Mucosa of stomach (tissue), 1 donor: ENCODE results near the gene POMP.
"Not testable (repeated sequence)": the region's sequence is repeated elsewhere in the genome, so short reads cannot be mapped to it uniquely, and the experiment has no call there.

ENCODE experiments used
- H3K27me3 ChIP-seq: one replicate; pipeline ENCODE4 v1.7.0; 2013; ENCODE audit warnings: mild to moderate bottlenecking, low read length; ENCODE audit not compliant: control insufficient read depth, insufficient read depth
- H3K36me3 ChIP-seq: one replicate; pipeline ENCODE4 v1.7.0; 2013; ENCODE audit warnings: low read length; ENCODE audit not compliant: control insufficient read depth, insufficient read depth
- H3K4me1 ChIP-seq: one replicate; pipeline ENCODE4 v1.7.0; 2013; ENCODE audit warnings: mild to moderate bottlenecking, low read length; ENCODE audit not compliant: control insufficient read depth, insufficient read depth
- H3K4me3 ChIP-seq: one replicate; pipeline ENCODE4 v1.7.0; 2013; ENCODE audit warnings: low read length
- H3K9ac ChIP-seq: one replicate; pipeline ENCODE4 v1.7.0; 2013; ENCODE audit warnings: mild to moderate bottlenecking, low read length, moderate library complexity
- H3K9me3 ChIP-seq: one replicate; pipeline ENCODE4 v1.7.0; 2013; ENCODE audit warnings: mild to moderate bottlenecking, low read length, moderate library complexity; ENCODE audit not compliant: control insufficient read depth
- donor health status: Pancreatic carcinoma.

The POMP gene

DNA sequence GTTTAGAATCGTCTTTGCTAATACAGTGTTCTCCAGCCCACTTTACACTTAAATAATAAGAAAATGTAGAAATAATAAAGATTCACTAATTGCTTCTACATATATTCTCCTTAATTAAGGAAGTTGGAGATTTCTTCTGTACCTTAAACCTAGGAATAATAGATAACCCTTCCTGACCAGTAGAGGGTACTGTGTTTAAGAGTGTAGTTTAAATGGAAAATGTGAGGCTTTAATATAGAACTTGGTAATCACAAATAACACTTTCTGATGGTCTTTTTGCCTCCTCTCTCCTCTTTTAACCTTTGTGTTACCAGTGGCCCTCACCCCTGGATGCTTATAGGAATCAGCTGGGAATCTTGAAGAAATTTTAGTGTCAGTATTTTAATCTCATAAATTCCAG lies 20.7 kb downstream of the POMP start:
- no peaks in the 10 kb centered on the region for H3K36me3 ChIP-seq

DNA sequence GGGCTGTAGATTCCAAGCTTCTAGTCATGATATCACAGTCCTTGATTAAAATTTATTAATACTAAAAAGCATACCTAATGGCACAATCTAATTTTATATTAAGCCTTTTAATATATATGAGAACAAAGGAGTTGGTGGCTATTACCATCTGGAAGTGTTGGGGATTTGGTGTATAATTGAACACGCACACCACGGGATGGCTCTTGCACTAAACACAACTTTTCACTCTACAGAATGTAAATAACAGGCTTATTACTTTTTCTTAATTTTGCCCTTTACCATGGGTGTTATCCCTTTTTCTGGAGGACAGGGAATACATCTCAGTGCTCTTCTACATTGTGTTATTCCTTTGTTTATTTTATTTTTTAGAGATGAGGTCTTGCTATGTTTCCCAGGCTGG lies 21.6 kb downstream of the POMP start:
- no peaks in the 10 kb centered on the region for H3K36me3 ChIP-seq

More for the DNA sequence above, 20.7 kb downstream of the POMP start:
- Histone ChIP-seq H3K4me1 (no peaks in the 10 kb centered on the region), H3K4me3 (no peak overlapping the region), H3K9me3 (no peaks in the 10 kb centered on the region), H3K9ac (no peak overlapping the region), H3K27me3 (no peaks in the 10 kb centered on the region)

DNA sequence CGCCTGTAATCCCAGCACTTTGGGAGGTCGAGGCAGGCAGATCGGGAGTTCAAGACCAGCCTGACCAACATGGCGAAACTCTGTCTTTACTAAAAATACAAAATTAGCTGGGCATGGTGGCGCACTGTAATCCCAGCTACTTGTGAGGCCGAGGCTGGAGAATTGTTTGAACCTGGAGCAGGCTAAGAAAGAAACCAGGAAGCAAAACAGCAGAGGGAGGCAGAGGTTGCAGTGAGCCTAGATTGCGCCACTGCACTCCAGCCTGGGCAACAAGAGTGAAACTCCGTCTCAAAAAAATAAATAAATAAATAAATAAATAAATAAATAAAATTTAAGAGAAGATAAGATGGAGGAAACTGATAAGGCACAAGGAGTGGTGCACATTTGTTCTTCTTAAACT lies 24.2 kb downstream of the POMP start:
- not testable (repeated sequence) for H3K27me3 ChIP-seq, H3K4me3 ChIP-seq, H3K9ac ChIP-seq, H3K36me3 ChIP-seq, H3K4me1 ChIP-seq, H3K9me3 ChIP-seq

More for the DNA sequence above, 21.6 kb downstream of the POMP start:
- Histone ChIP-seq H3K9me3 (no peaks in the 10 kb centered on the region), H3K4me3 (no peak overlapping the region), H3K27me3 (no peaks in the 10 kb centered on the region), H3K4me1 (no peaks in the 10 kb centered on the region), H3K9ac (no peak overlapping the region)

DNA sequence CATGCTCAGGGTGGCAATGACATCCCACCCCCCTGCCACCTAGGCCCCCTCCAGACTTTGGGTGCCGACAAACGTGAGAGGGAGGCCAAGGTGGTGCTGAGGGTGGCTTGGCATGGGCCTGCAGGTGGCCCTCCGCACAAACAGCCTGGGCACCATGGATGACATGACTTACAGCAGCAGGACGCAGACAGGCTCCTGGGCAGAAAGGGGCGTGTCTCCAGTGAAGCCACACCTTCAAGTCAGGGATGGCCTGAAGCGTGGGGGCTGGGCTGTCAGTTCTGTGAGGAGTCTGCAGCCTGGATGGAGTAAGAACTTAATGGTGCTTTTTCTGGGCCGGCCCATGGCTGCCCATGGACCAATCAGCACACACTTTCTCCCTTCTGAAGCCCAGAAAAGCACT lies 25.3 kb downstream of the POMP start:
- no peaks in the 10 kb centered on the region for H3K9me3 ChIP-seq
- H3K36me3 ChIP-seq, result no peaks in the 10 kb centered on the region
- H3K9ac ChIP-seq, result no peak overlapping the region
- H3K27me3 ChIP-seq, result no peaks in the 10 kb centered on the region
- no peak overlapping the region for H3K4me3 ChIP-seq
- H3K4me1 ChIP-seq, result no peaks in the 10 kb centered on the region

DNA sequence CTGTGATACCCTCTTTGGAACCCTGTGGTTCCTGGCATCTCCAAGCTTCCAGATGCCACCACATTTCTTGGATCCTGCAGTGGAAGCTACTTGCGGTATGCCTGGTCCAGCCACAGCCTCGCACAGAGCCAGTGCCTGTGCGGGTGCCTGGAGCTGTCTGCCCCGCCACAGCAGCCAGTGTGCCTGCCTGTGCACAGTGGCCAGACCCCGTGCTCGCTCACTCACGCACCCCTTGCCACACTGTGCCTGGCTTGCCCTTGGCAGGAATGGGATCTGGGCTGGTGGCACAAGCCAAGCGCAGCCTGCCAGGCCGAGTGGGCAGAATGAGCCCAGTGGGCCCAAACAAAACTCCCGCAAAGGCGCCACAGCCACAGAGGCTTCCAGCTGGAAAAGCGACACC lies 26.2 kb downstream of the POMP start:
- Histone ChIP-seq H3K36me3 (no peaks in the 10 kb centered on the region), H3K27me3 (no peaks in the 10 kb centered on the region), H3K9me3 (no peaks in the 10 kb centered on the region), H3K4me1 (no peaks in the 10 kb centered on the region), H3K4me3 (no peak overlapping the region), H3K9ac (no peak overlapping the region)

DNA sequence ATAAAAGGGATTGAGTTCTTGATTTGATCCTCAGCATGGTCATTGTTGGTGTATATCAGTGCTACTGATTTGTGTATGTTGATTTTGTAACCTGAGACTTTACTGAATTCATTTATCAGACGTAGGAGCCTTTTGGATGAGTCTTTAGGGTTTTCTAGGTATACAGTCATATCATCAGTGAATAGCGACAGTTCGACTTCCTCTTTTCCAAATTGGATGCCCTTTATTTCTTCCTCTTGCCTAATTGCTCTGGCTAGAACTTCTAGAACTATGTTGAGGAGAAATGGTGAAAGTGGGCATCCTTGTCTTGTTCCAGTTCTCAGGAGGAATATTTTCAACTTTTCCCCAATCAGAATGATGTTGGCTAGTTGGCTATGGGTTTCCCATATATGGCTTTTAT lies 27.0 kb downstream of the POMP start:
- Histone ChIP-seq H3K9me3 (no peaks in the 10 kb centered on the region), H3K4me3 (no peak overlapping the region), H3K9ac (no peak overlapping the region), H3K27me3 (no peaks in the 10 kb centered on the region), H3K4me1 (no peaks in the 10 kb centered on the region), H3K36me3 (no peaks in the 10 kb centered on the region)

DNA sequence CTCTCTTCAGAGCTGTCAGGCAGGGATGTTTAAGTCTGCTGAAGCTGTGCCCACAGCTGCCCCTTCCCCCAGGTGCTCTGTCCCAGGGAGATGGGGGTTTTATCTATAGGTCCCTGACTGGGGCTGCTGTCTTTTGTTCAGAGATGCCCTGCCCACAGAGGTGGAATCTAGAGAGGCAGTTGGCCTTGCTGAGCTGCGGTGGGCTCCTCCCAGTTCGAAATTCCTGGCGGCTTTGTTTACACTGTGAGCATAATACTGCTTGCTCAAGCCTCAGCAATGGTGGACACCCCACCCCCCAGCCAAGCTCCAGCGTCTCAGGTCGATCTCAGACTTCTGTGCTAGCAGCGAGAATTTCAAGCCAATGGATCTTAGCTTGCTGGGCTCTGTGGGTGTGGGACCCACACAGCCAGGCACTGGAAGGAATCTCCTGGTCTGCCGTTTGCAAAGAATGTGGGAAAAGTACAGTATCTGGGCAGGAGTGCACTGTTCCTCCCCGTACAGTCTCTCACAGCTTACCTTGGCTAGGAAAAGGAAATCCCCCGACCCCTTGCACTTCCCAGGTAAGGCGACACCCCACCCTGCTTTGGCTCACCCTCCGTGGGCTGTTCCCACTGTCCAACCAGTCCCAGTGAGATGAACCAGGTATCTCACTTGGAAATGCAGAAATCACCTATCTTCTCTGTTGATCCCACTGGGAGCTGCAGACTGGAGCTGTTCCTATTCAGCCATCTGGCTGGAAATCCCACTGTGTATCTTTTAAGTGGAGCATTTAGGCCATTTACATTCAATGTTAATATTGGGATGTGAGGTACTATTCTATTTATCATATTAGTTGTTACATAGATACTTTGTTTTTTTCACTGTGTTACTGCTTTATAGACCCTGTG lies 34.9 kb downstream of the POMP start:
- not testable (repeated sequence) for H3K9me3 ChIP-seq, H3K27me3 ChIP-seq, H3K4me3 ChIP-seq, H3K4me1 ChIP-seq, H3K36me3 ChIP-seq
- peak overlapping the region; percentile 8 for H3K9ac ChIP-seq

DNA sequence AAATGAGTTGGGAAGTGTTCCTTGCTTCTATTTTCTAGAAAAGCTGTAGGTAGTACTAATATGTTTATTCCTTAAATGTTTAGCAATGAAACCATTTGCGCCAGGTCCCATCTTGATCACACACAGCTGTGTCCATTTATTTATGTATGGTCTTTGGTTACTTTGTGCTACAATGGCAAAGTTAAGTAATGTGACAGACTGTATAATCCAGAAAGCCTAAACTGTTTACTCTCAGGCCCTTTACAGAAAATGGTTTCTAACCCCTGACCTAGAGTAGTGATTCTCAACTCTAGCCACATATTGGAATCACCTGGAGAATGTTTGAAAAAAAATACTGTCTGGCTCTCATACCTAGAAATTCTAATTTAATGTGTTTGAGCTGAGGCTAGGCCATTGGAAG lies 38.5 kb downstream of the POMP start:
- Histone ChIP-seq H3K36me3 (no peaks in the 10 kb centered on the region), H3K9ac (no peak overlapping the region), H3K27me3 (no peaks in the 10 kb centered on the region), H3K4me1 (no peaks in the 10 kb centered on the region), H3K9me3 (no peaks in the 10 kb centered on the region), H3K4me3 (no peak overlapping the region)

DNA sequence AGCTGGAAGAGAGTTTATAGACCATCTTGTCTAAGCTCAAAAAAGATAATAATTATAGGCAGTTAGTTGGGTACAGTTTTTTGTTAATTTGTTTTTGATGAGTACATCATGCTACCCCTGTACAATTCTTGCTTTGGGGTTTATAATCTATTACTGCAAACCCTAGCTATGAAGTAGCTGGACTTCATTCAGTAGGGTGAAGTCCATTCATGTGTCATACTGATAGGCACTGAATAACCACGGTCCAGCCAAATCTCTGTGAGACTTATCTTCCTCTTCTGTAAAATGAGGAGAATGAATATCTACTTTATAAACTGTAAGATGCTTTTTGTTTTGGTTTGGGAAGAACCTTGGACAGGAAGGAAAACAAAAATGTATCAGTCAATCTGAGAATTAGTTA lies 40.3 kb downstream of the POMP start:
- H3K36me3 ChIP-seq, result no peaks in the 10 kb centered on the region
- H3K4me1 ChIP-seq, result no peaks in the 10 kb centered on the region
- no peak overlapping the region for H3K9ac ChIP-seq
- H3K27me3 ChIP-seq, result no peaks in the 10 kb centered on the region
- no peaks in the 10 kb centered on the region for H3K9me3 ChIP-seq
- H3K4me3 ChIP-seq, result no peak overlapping the region

DNA sequence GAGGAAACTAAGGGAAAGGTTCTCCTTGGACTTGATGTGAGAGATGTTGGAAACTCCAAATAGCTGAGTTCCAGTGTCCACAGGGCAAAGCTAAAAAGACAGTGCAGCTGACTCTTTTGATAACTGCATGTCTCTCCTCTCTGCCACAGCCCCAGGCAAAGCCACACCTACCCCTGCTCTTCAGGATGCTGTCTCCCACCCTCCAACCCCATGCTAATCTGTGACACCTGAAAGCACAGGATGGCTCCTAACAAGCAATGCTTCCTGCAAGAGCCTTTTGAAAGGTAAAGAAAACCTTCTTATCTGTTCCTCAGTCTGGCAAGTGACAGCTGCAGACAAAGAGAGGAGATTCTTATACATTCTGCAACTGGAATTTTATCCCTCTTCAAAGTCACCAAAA lies 45.4 kb downstream of the POMP start:
- H3K4me1 ChIP-seq, result no peaks in the 10 kb centered on the region
- no peaks in the 10 kb centered on the region for H3K36me3 ChIP-seq
- H3K4me3 ChIP-seq, result no peak overlapping the region
- no peak overlapping the region for H3K9ac ChIP-seq
- no peaks in the 10 kb centered on the region for H3K9me3 ChIP-seq
- H3K27me3 ChIP-seq, result no peaks in the 10 kb centered on the region

DNA sequence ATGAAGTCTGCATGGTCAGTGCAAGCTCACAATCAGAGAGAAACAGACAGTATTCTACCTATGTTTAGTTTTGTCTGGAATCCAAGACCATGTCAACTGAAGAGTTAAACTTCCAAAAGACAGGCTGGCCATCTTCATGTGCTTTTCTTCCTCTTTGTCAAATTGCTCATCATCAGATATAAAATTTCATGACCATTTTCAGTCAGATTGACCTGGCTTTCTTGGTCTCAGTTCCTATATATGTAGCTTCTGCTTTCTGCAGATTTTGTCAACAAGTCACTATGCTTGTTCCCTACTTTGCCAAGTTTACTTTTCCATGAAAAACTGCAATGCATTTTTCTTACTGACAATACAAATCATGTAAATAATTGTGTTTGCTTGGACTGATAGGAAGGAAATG lies 46.0 kb downstream of the POMP start:
- Histone ChIP-seq H3K4me1 (no peaks in the 10 kb centered on the region), H3K36me3 (no peaks in the 10 kb centered on the region), H3K27me3 (no peaks in the 10 kb centered on the region), H3K4me3 (no peak overlapping the region), H3K9me3 (no peaks in the 10 kb centered on the region), H3K9ac (no peak overlapping the region)

DNA sequence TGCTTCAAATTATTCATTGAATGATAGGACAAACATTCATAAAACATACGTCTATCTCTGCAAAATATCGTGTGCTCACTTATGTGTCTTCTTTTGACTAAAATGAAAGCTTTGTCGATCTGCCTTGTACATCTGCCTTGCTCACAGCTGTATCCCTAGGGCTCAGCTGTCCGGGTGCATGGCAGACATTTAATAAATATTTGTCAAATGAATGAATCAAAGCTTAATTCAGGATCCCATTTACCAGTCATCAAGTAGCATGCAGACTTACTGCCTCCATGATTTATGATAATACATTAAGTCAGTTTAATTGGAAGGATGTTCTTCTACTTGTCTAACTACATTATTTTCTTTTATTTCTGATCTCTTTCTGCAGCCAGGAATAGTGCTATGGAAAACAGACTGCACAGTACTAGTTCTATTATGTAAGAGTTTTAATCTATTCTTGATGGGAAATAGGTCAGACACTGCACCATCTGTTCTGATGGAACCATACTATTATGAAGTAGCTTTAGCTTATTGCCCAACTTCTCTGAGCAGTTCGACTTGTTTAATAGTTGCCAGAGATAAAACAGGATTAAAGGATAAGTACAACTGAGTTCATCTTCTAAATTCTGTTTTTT lies 46.6 kb downstream of the POMP start:
- Histone ChIP-seq H3K27me3 (no peaks in the 10 kb centered on the region), H3K36me3 (no peaks in the 10 kb centered on the region), H3K4me1 (peaks cover 5% of the 10 kb centered on the region), H3K9me3 (no peaks in the 10 kb centered on the region), H3K9ac (no peak overlapping the region), H3K4me3 (no peak overlapping the region)
